NOMO-1 treated with dmso at 0.1 percent for 144 hours (cell line): ENCODE results near the gene TRIM28.
"Not testable (repeated sequence)": the region's sequence is repeated elsewhere in the genome, so short reads cannot be mapped to it uniquely, and the experiment has no call there.

Source experiments
- DNase-seq: peaks from one replicate; lab custom pipeline; 2025; ENCODE audit not compliant: unreplicated experiment; lab: John Stamatoyannopoulos, UW

The TRIM28 gene

GRCh38 chr19:58575183-58576041 lies 31.5 kb downstream of the TRIM28 start:
- DNase-seq = no peak

- DNase-seq = not testable (repeated sequence)
These were observed 33.7 kb downstream of the TRIM28 start for GRCh38 chr19:58577581-58577980.

- DNase-seq = no peak
These were observed 34.4 kb downstream of the TRIM28 start for GRCh38 chr19:58578012-58578925.

GRCh38 chr19:58579473-58580142 lies 35.7 kb downstream of the TRIM28 start:
- no peak for DNase-seq

- no peak for DNase-seq
These were observed 37.6 kb downstream of the TRIM28 start for GRCh38 chr19:58581227-58582141.

- no peak for DNase-seq
These were observed 39.1 kb downstream of the TRIM28 start for GRCh38 chr19:58582985-58583384.

- DNase-seq = no peak
These were observed 40.9 kb downstream of the TRIM28 start for GRCh38 chr19:58584498-58585441.

GRCh38 chr19:58585442-58586132 lies 41.7 kb downstream of the TRIM28 start:
- no peak for DNase-seq

- DNase-seq = no peak
These were observed 42.4 kb downstream of the TRIM28 start for GRCh38 chr19:58586133-58586765.
